Gastroesophageal sphincter (tissue), 4 donors: Measurements from ENCODE around the gene ELP4. TPM values are rescaled to one million over a fixed set of nuclear protein-coding genes. Genes with fewer than 3 reads are reported as not detected.

Source experiments
- ATAC-seq: fragments of 150-250 bp; one replicate; pipeline ENCODE4 v1.9.1; 2016; ENCODE audit warnings: mild to moderate bottlenecking, moderate library complexity
- H3K27ac ChIP-seq, 4 donors: fragments of 200-600 bp; sonication (generic) in 3 of 4; 1 replicate in 3 of 4; 2 replicates in 1 of 4; pipeline ENCODE4 v1.5.1; 2016 to 2019
- H3K27me3 ChIP-seq: fragments of 200-600 bp; sonication (generic); one replicate; pipeline ENCODE4 v1.5.1; 2019
- H3K36me3 ChIP-seq, 2 donors: fragments of 200-600 bp; sonication (generic); one replicate each; pipeline ENCODE4 v1.5.1; 2019; ENCODE audit warnings: control low read depth in 1 of 2
- H3K4me1 ChIP-seq, 3 donors: fragments of 200-600 bp; sonication (generic); 1 replicate in 2 of 3; 2 replicates in 1 of 3; pipeline ENCODE4 v1.5.1; 2016 to 2019; ENCODE audit warnings: control low read depth in 2 of 3
- H3K4me3 ChIP-seq, 2 donors: fragments of 200-600 bp; sonication (generic); one replicate each; pipeline ENCODE4 v1.5.1; 2019; ENCODE audit warnings: mild to moderate bottlenecking in 1 of 2, moderate library complexity in 1 of 2
- H3K9me3 ChIP-seq, 3 donors: fragments of 200-600 bp; sonication (generic); one replicate each; pipeline ENCODE4 v1.5.1; 2017 to 2019; ENCODE audit warnings: control low read depth in 2 of 3
- CTCF ChIP-seq, 4 experiments: fragments of 200-600 bp in 2 of 4; fragments of 450-650 bp in 2 of 4; sonication (generic) in 1 of 4; IDR thresholded peaks; one replicate each; pipeline ENCODE4 v1.5.1; 2017 to 2019; ENCODE audit warnings: antibody characterized with exemption in 4 of 4, mild to moderate bottlenecking in 2 of 4, moderate library complexity in 2 of 4
- EP300 ChIP-seq: sonication (generic); formaldehyde crosslinking; IDR thresholded peaks from one replicate; pipeline ENCODE4 v1.6.1; 2017; ENCODE audit warnings: antibody characterized with exemption, mild to moderate bottlenecking
- POLR2A ChIP-seq, 2 donors: fragments of 450-650 bp; IDR thresholded peaks; one replicate each; pipeline ENCODE4 v1.6.1; 2017; ENCODE audit warnings: antibody characterized with exemption in 2 of 2, mild to moderate bottlenecking in 2 of 2, moderate library complexity in 1 of 2
- POLR2AphosphoS5 ChIP-seq: sonication (generic); formaldehyde crosslinking; IDR thresholded peaks from one replicate; pipeline ENCODE4 v1.6.1; 2017; ENCODE audit warnings: antibody characterized with exemption
- WGBS, 2 donors: methylation state at CpG; one replicate each; pipeline ENCODE4 v1.1.5; 2018; ENCODE audit warnings: low coverage in 1 of 2; 5-methylcytosine and 5-hydroxymethylcytosine counted together
- total RNA-seq, 4 donors: library from RNA; depleted of rRNA; stranded (reverse); fragments of >200 nt; gene quantifications; one replicate each; pipeline ENCODE4 v1.1.0, GENCODE V29; 2016

The ELP4 gene
- total RNA-seq, 4 donors from 2014 or later, result 20.6 to 33.8 (median 31.6) TPM

- Histone ChIP-seq H3K27ac (no peak overlapping the region), H3K9me3 (no peaks in the 10 kb centered on the region), H3K36me3 (peaks cover 0 to 11% of the 10 kb centered on the region in 2 donors), H3K4me1 (no peaks in the 10 kb centered on the region), H3K27me3 (no peaks in the 10 kb centered on the region), H3K4me3 (no peak overlapping the region)
- 52 to 62% methylated on average over 2 of the region's 2 CpGs for WGBS, 2 donors
- TF ChIP-seq POLR2A (IDR thresholded peaks at IDR 0.05) (no peak), POLR2AphosphoS5 (no peak), EP300 (no peak), CTCF (IDR thresholded peaks at IDR 0.05) (no peak)
- no peak for ATAC-seq
These were observed 210.7 kb downstream of the ELP4 start for GRCh38 chr11:31720225-31720624.

- Histone ChIP-seq H3K9me3 (no peaks in the 10 kb centered on the region), H3K27me3 (no peaks in the 10 kb centered on the region), H3K4me1 (no peaks in the 10 kb centered on the region), H3K36me3 (peaks cover 0 to 14% of the 10 kb centered on the region in 2 donors), H3K4me3 (no peak overlapping the region), H3K27ac (no peak overlapping the region)
- no peak for ATAC-seq
- WGBS, 2 donors, result 44 to 96% methylated on average over 1 to 3 of the region's 3 CpGs
- TF ChIP-seq POLR2AphosphoS5 (no peak), CTCF (IDR thresholded peaks at IDR 0.05) (no peak), EP300 (no peak), POLR2A (IDR thresholded peaks at IDR 0.05) (no peak)
These were observed 211.3 kb downstream of the ELP4 start for GRCh38 chr11:31720671-31721365.

- Histone ChIP-seq H3K27ac (no peak overlapping the region), H3K4me3 (no peak overlapping the region), H3K27me3 (no peaks in the 10 kb centered on the region), H3K36me3 (peaks cover 0 to 14% of the 10 kb centered on the region in 2 donors), H3K9me3 (no peaks in the 10 kb centered on the region), H3K4me1 (no peaks in the 10 kb centered on the region)
- ATAC-seq, result no peak
- TF ChIP-seq EP300, result no peak
- no peak for TF ChIP-seq POLR2A (IDR thresholded peaks at IDR 0.05)
- TF ChIP-seq CTCF (IDR thresholded peaks at IDR 0.05), result no peak
- no peak for TF ChIP-seq POLR2AphosphoS5
- WGBS, 2 donors, result 100% methylated on average over 1 of the region's 3 CpGs; no CpG with 5 or more reads in 1 of the 2 donors
These were observed 213.2 kb downstream of the ELP4 start for GRCh38 chr11:31722754-31723153.

GRCh38 chr11:31725176-31725575 lies 215.6 kb downstream of the ELP4 start:
- Histone ChIP-seq H3K9me3 (no peaks in the 10 kb centered on the region), H3K27ac (no peak overlapping the region), H3K4me3 (no peak overlapping the region), H3K4me1 (no peaks in the 10 kb centered on the region), H3K27me3 (no peaks in the 10 kb centered on the region), H3K36me3 (peaks cover 0 to 14% of the 10 kb centered on the region in 2 donors)
- ATAC-seq, result no peak
- TF ChIP-seq POLR2A (IDR thresholded peaks at IDR 0.05) (no peak), EP300 (no peak), POLR2AphosphoS5 (no peak), CTCF (IDR thresholded peaks at IDR 0.05) (no peak)

GRCh38 chr11:31728432-31728831 lies 218.9 kb downstream of the ELP4 start:
- no peak for ATAC-seq
- no peak overlapping the region for H3K4me3 ChIP-seq
- WGBS, 2 donors, result 23 to 50% methylated on average over 1 of the region's 1 CpG
- peaks cover 0 to 8% of the 10 kb centered on the region in 2 donors for H3K36me3 ChIP-seq
- H3K27me3 ChIP-seq, result no peaks in the 10 kb centered on the region
- H3K27ac ChIP-seq, result no peak overlapping the region
- H3K4me1 ChIP-seq, result no peaks in the 10 kb centered on the region
- H3K9me3 ChIP-seq, result no peaks in the 10 kb centered on the region
- TF ChIP-seq CTCF (IDR thresholded peaks at IDR 0.05) (no peak), EP300 (no peak), POLR2A (IDR thresholded peaks at IDR 0.05) (no peak), POLR2AphosphoS5 (no peak)
